Endothelial cell of umbilical vein (primary cell): Measurements from ENCODE around the gene MAGED4B. TPM values are rescaled to one million over a fixed set of nuclear protein-coding genes. Genes with fewer than 3 reads are reported as not detected.

Experiments
- BruUV-seq: library from RNA; stranded (reverse); fragments of 400-500 nt; replicated peaks from 2 replicates; lab custom pipeline; 2021; lab: Mats Ljungman, UMichigan
- CTCF ChIA-PET: fragments of 300-600, 350-600 bp; sonication (Branson Sonifier 250); formaldehyde crosslinking; loops from one replicate; lab custom pipeline; 2021; ENCODE audit warnings: antibody characterized with exemption, inconsistent platforms; lab: Charles Lee
- POLR2A ChIA-PET: fragments of 300-600, 350-600 bp; sonication (Branson Sonifier 250); formaldehyde crosslinking; loops from one replicate; lab custom pipeline; 2021; ENCODE audit warnings: antibody characterized with exemption, inconsistent platforms; lab: Charles Lee
- DNase-seq: peaks from one replicate; pipeline ENCODE4 v3.0.0-alpha.2; 2011; ENCODE audit warnings: low read depth, low spot score
- FAIRE-seq: peaks from 2 replicates; lab custom pipeline; 2011; peaks lifted over from hg19 to GRCh38; lab: Jason Lieb, UNC
- H2AFZ ChIP-seq: 2 replicates; pipeline ENCODE4 v1.6.0; 2012; ENCODE audit warnings: low read depth, low read length, control low read depth, inconsistent platforms
- H3K27ac ChIP-seq: 2 replicates; pipeline ENCODE4 v1.5.1; 2011; ENCODE audit warnings: low read depth, mild to moderate bottlenecking, control low read depth, low read length, moderate library complexity; ENCODE audit not compliant: insufficient read depth
- H3K27me3 ChIP-seq, 2 experiments: 2 replicates each; pipeline versions ENCODE4 v1.6.0 to v1.6.1; 2011; ENCODE audit warnings: low read length in 2 of 2, mixed read lengths in 1 of 2; ENCODE audit not compliant: control insufficient read depth in 2 of 2, insufficient read depth in 2 of 2
- H3K36me3 ChIP-seq, 2 experiments: 2 replicates in 1 of 2; 3 replicates in 1 of 2; pipeline ENCODE4 v1.5.1; 2011; ENCODE audit warnings: low read length in 2 of 2, mild to moderate bottlenecking in 1 of 2, moderate library complexity in 1 of 2; ENCODE audit not compliant: control insufficient read depth in 2 of 2, insufficient read depth in 2 of 2; ENCODE audit errors: extremely low read depth in 1 of 2
- H3K4me1 ChIP-seq: 3 replicates; pipeline ENCODE4 v1.5.1; 2011; ENCODE audit warnings: mild to moderate bottlenecking, low read length; ENCODE audit not compliant: control insufficient read depth, insufficient read depth; ENCODE audit errors: extremely low read depth
- H3K4me2 ChIP-seq: 2 replicates; pipeline ENCODE4 v1.6.1; 2011; ENCODE audit warnings: low read length, control low read depth, mixed read lengths; ENCODE audit not compliant: insufficient read depth
- H3K4me3 ChIP-seq, 3 experiments: fragments of 200-600 bp in 1 of 3; sonication (generic), shearing (Covaris generic) in 1 of 3; replicated peaks in 1 of 3; 2 replicates each; pipeline ENCODE4 v1.5.1; 2011 to 2016; ENCODE audit warnings: control low read depth in 3 of 3, low read length in 3 of 3, mild to moderate bottlenecking in 2 of 3, inconsistent platforms in 1 of 3, low read depth in 1 of 3, moderate library complexity in 1 of 3; ENCODE audit not compliant: insufficient read depth in 1 of 3
- H3K79me2 ChIP-seq: 2 replicates; pipeline ENCODE4 v1.6.0; 2012; ENCODE audit warnings: low read length, inconsistent platforms; ENCODE audit not compliant: control insufficient read depth, insufficient read depth
- H3K9ac ChIP-seq: replicated peaks from 2 replicates; pipeline ENCODE3; 2011; ENCODE audit warnings: low read length, control low read depth; ENCODE audit not compliant: insufficient read depth; ENCODE audit errors: extremely low read depth
- H3K9me1 ChIP-seq: replicated peaks from 3 replicates; pipeline ENCODE4 v1.6.0; 2011; ENCODE audit warnings: mild to moderate bottlenecking, low read length; ENCODE audit not compliant: control insufficient read depth, insufficient read depth; ENCODE audit errors: extremely low read depth
- H3K9me3 ChIP-seq: replicated peaks from 2 replicates; pipeline ENCODE4 v1.5.1; 2012; ENCODE audit warnings: low read length, inconsistent platforms; ENCODE audit not compliant: control insufficient read depth, insufficient read depth
- H4K20me1 ChIP-seq: replicated peaks from 2 replicates; pipeline ENCODE3; 2011; ENCODE audit warnings: mild to moderate bottlenecking, low read length; ENCODE audit not compliant: control insufficient read depth, insufficient read depth; ENCODE audit errors: extremely low read depth
- FOS ChIP-seq: IDR thresholded peaks from 2 replicates; pipeline ENCODE4 v1.6.1; 2011; ENCODE audit warnings: mild to moderate bottlenecking, low read length, moderate library complexity, borderline replicate concordance; ENCODE audit not compliant: insufficient read depth
- JUN ChIP-seq: IDR thresholded peaks from 2 replicates; pipeline ENCODE4 v1.6.1; 2011; ENCODE audit warnings: borderline replicate concordance, low read depth; ENCODE audit not compliant: insufficient read length, insufficient read depth
- MAX ChIP-seq: IDR thresholded peaks from 2 replicates; pipeline ENCODE4 v1.6.1; 2011; ENCODE audit not compliant: insufficient read depth, insufficient read length
- MYC ChIP-seq: IDR thresholded peaks from one replicate; pipeline ENCODE4 v1.6.1; 2011; ENCODE audit warnings: mild to moderate bottlenecking, low read depth, low read length
- dilution Hi-C: fragments of 300-500 bp; cut with MboI; formaldehyde crosslinking; loops from one replicate; pipeline ENCODE4 v1.15.0; 2019; ENCODE audit warnings: low sequenced_read_pairs; ENCODE audit not compliant: extremely low pct_ligation_motif_present
- intact Hi-C: fragments of 100-400 bp; cut with micrococcal nuclease; formaldehyde crosslinking; loops from one replicate; pipeline ENCODE4 v1.10.0; 2022
- polyA plus RNA-seq, 4 experiments: library from polyadenylated mRNA; depleted of rRNA in 3 of 4; stranded (reverse) in 3 of 4; unstranded in 1 of 4; fragments of >200 nt; gene quantifications; 2 replicates each; pipeline versions ENCODE4 v1.2.1 to v1.2.3, GENCODE V29; 2011 to 2012; ENCODE audit warnings: missing spikeins in 1 of 4
- total RNA-seq: library from RNA; stranded (reverse); gene quantifications from 2 replicates; pipeline ENCODE4 v1.2.3, GENCODE V29; 2021
- TF ChIP-seq, protein P1 (sequence below), 2 donors: IDR thresholded peaks; 1 replicate in 1 of 2; 2 replicates in 1 of 2; pipeline ENCODE4 v1.5.1; 2011; ENCODE audit warnings: low read length in 2 of 2, mild to moderate bottlenecking in 2 of 2, moderate library complexity in 2 of 2, control low read depth in 1 of 2, inconsistent platforms in 1 of 2, low read depth in 1 of 2; ENCODE audit not compliant: insufficient read depth in 1 of 2; ENCODE audit errors: extremely low read depth in 1 of 2

Gene MAGED4B
- total and polyA plus RNA-seq, 2 donors (not counting 3 experiments of a cell fraction or from before 2014, with no cell fraction given) = 23.0 to 29.5 TPM

DNA sequence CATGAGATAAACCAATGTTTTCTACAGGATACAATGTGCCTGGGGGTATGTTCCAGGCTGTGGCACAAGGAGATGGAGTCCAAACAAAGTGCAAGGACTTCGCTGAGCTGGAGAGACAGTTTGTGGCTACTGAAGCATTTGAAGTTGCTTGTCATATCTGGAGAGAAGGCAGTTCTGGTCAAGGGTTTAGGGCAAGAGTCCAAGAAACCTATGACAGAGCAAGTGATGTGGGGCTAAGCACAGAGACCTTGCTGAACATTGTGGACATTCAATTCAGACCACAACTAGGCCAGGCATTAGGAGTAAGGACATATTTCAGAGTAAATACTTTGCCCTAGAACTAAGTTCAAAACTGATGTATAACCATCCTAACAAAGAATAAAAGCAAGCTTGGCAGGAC is 34.8 kb downstream of the MAGED4B start:
- DNase-seq = no peak
- H4K20me1 ChIP-seq = no peaks in the 10 kb centered on the region

DNA sequence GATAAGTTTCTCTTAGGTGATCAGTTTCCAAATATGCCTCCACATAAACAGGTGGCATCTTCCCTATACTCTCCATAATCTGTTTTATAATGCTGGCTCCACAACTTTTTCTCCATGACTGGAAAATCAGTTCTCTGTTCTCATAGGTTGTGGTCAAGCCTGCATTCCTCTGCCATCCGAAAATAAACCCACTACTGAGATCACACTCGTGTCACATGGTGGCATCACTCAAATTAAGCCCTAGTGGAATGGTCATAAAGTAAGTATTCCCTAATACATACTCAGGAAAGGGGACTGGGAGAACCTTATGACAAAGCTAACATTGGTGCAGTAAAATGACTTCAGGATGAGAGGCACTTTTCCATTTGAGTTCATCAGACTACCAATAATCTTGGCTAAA is 37.6 kb downstream of the MAGED4B start:
- Histone ChIP-seq H3K27me3 (no peaks in the 10 kb centered on the region), H2AFZ (no peak overlapping the region), H3K4me3 (no peak overlapping the region), H4K20me1 (no peaks in the 10 kb centered on the region), H3K79me2 (no peaks in the 10 kb centered on the region), H3K9ac (no peak overlapping the region), H3K4me1 (no peaks in the 10 kb centered on the region), H3K27ac (no peak overlapping the region), H3K9me3 (no peaks in the 10 kb centered on the region), H3K4me2 (no peak overlapping the region), H3K9me1 (no peaks in the 10 kb centered on the region), H3K36me3 (no peaks in the 10 kb centered on the region)
- DNase-seq = no peak
- dilution Hi-C loops (no loop called here), intact Hi-C loops (no loop called here)
- FAIRE-seq = no peak
- no TSS peak for BruUV-seq
- ChIA-PET POLR2A (no interaction called here), CTCF (no interaction called here)
- TF ChIP-seq JUN (no peak), MYC (no peak), FOS (no peak), MAX (no peak)
- TF ChIP-seq, protein P1, sequence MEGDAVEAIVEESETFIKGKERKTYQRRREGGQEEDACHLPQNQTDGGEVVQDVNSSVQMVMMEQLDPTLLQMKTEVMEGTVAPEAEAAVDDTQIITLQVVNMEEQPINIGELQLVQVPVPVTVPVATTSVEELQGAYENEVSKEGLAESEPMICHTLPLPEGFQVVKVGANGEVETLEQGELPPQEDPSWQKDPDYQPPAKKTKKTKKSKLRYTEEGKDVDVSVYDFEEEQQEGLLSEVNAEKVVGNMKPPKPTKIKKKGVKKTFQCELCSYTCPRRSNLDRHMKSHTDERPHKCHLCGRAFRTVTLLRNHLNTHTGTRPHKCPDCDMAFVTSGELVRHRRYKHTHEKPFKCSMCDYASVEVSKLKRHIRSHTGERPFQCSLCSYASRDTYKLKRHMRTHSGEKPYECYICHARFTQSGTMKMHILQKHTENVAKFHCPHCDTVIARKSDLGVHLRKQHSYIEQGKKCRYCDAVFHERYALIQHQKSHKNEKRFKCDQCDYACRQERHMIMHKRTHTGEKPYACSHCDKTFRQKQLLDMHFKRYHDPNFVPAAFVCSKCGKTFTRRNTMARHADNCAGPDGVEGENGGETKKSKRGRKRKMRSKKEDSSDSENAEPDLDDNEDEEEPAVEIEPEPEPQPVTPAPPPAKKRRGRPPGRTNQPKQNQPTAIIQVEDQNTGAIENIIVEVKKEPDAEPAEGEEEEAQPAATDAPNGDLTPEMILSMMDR (IDR thresholded peaks at IDR 0.05; ENCODE audit: extremely low read depth in 1 of 2, insufficient read depth in 1 of 2, low read depth in 1 of 2, low read length in 2 of 2) = no peak

More for the DNA sequence above, 34.8 kb downstream of the MAGED4B start:
- FAIRE-seq = no peak
- no peaks in the 10 kb centered on the region for H3K27me3 ChIP-seq
- ChIA-PET CTCF (no interaction called here), POLR2A (no interaction called here)
- intact Hi-C loops (no loop called here), dilution Hi-C loops (no loop called here)
- no peak overlapping the region for H2AFZ ChIP-seq
- no peaks in the 10 kb centered on the region for H3K9me3 ChIP-seq
- no peak overlapping the region for H3K27ac ChIP-seq
- no peak overlapping the region for H3K4me3 ChIP-seq
- no peak overlapping the region for H3K9ac ChIP-seq
- no peaks in the 10 kb centered on the region for H3K4me1 ChIP-seq
- TF ChIP-seq, protein P1 (IDR thresholded peaks at IDR 0.05; ENCODE audit: extremely low read depth in 1 of 2, insufficient read depth in 1 of 2, low read depth in 1 of 2, low read length in 2 of 2) = no peak
- no peak overlapping the region for H3K4me2 ChIP-seq
- no peaks in the 10 kb centered on the region for H3K36me3 ChIP-seq
- no peaks in the 10 kb centered on the region for H3K79me2 ChIP-seq
- no TSS peak for BruUV-seq
- H3K9me1 ChIP-seq = no peaks in the 10 kb centered on the region
